Parathyroid adenoma (tissue), 2 donors: Measurements from ENCODE around the gene ADGRD2.

Experiments used
- H2AFZ ChIP-seq: fragments of 300-600 bp; sonication (generic); one replicate; pipeline ENCODE4 v1.7.0; 2017; ENCODE audit warnings: antibody characterized with exemption, mild to moderate bottlenecking
- H3K27ac ChIP-seq: fragments of 300-600 bp; sonication (generic); one replicate; pipeline ENCODE4 v1.7.0; 2017
- H3K27me3 ChIP-seq: fragments of 300-600 bp; sonication (generic); one replicate; pipeline ENCODE4 v1.7.0; 2017; ENCODE audit warnings: low read length; ENCODE audit not compliant: control insufficient read depth, insufficient read depth
- H3K36me3 ChIP-seq: fragments of 300-600 bp; sonication (generic); one replicate; pipeline ENCODE4 v1.7.0; 2017; ENCODE audit warnings: low read length; ENCODE audit not compliant: control insufficient read depth, insufficient read depth
- H3K4me1 ChIP-seq: fragments of 300-600 bp; sonication (generic); one replicate; pipeline ENCODE4 v1.7.0; 2017; ENCODE audit warnings: control low read depth
- H3K4me2 ChIP-seq: fragments of 300-600 bp; sonication (generic); one replicate; pipeline ENCODE4 v1.7.0; 2017; ENCODE audit warnings: low read length
- H3K4me3 ChIP-seq: fragments of 300-600 bp; sonication (generic); one replicate; pipeline ENCODE4 v1.7.0; 2017; ENCODE audit warnings: low read depth, low read length
- H3K79me2 ChIP-seq: fragments of 300-600 bp; sonication (generic); one replicate; pipeline ENCODE4 v1.7.0; 2017; ENCODE audit warnings: control low read depth
- H3K9ac ChIP-seq: fragments of 300-600 bp; sonication (generic); one replicate; pipeline ENCODE4 v1.7.0; 2017; ENCODE audit warnings: mild to moderate bottlenecking
- H3K9me3 ChIP-seq: fragments of 300-600 bp; sonication (generic); one replicate; pipeline ENCODE4 v1.7.0; 2017; ENCODE audit warnings: low read length; ENCODE audit not compliant: control insufficient read depth
- TF ChIP-seq, protein P1 (sequence below): fragments of 300-600 bp; sonication (generic); IDR thresholded peaks from one replicate; pipeline ENCODE4 v1.7.0; 2017; ENCODE audit warnings: antibody characterized with exemption, mild to moderate bottlenecking
- donor health status: primary hyperparathyroidism.

The ADGRD2 gene

GRCh38 chr9:124467410-124468060 is 17.3 kb downstream of the ADGRD2 start:
- Histone ChIP-seq H3K36me3 (no peaks in the 10 kb centered on the region), H3K27ac (no peak overlapping the region), H3K4me1 (peaks cover 7% of the 10 kb centered on the region), H3K9me3 (no peaks in the 10 kb centered on the region), H3K4me2 (no peak overlapping the region), H2AFZ (no peak overlapping the region), H3K4me3 (no peak overlapping the region), H3K27me3 (no peaks in the 10 kb centered on the region), H3K9ac (no peak overlapping the region), H3K79me2 (no peaks in the 10 kb centered on the region)
- TF ChIP-seq, protein P1, sequence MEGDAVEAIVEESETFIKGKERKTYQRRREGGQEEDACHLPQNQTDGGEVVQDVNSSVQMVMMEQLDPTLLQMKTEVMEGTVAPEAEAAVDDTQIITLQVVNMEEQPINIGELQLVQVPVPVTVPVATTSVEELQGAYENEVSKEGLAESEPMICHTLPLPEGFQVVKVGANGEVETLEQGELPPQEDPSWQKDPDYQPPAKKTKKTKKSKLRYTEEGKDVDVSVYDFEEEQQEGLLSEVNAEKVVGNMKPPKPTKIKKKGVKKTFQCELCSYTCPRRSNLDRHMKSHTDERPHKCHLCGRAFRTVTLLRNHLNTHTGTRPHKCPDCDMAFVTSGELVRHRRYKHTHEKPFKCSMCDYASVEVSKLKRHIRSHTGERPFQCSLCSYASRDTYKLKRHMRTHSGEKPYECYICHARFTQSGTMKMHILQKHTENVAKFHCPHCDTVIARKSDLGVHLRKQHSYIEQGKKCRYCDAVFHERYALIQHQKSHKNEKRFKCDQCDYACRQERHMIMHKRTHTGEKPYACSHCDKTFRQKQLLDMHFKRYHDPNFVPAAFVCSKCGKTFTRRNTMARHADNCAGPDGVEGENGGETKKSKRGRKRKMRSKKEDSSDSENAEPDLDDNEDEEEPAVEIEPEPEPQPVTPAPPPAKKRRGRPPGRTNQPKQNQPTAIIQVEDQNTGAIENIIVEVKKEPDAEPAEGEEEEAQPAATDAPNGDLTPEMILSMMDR: no peak

DNA sequence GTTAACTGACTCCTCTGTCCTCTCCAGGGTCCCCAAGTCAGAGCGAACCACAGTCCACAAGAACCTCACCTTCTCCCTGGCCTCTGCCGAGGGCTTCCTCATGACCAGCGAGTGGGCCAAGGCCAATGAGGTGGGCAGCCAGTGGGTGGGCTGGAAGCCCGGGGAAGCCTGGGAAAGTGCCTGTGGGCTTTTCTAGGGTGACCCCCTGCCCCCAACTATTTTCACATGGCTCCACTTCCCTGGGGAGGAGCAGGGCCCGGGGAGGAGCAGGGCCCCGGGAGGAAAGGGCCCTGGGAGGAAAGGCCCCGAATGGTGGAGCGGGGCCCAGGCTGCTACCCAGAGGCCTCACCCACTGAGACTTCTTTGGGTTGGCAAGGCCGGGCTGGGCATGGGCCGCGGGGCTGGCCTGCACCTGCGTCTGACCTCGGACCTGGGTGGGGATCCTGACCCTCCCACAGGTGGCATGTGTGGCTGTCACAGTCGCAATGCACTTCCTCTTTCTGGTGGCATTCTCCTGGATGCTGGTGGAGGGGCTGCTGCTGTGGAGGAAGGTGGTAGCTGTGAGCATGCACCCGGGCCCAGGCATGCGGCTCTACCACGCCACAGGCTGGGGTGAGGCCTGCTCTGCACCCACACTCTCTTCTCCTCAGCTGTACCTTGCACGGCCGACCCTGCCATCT is 17.9 kb downstream of the ADGRD2 start:
- Histone ChIP-seq H3K9ac (no peak overlapping the region), H3K27me3 (no peaks in the 10 kb centered on the region), H3K4me1 (peaks cover 7% of the 10 kb centered on the region), H3K36me3 (no peaks in the 10 kb centered on the region), H3K79me2 (no peaks in the 10 kb centered on the region), H3K4me2 (peak overlapping the region; percentile 13), H2AFZ (no peak overlapping the region), H3K4me3 (no peak overlapping the region), H3K9me3 (no peaks in the 10 kb centered on the region), H3K27ac (no peak overlapping the region)
- TF ChIP-seq, protein P1: no peak

DNA sequence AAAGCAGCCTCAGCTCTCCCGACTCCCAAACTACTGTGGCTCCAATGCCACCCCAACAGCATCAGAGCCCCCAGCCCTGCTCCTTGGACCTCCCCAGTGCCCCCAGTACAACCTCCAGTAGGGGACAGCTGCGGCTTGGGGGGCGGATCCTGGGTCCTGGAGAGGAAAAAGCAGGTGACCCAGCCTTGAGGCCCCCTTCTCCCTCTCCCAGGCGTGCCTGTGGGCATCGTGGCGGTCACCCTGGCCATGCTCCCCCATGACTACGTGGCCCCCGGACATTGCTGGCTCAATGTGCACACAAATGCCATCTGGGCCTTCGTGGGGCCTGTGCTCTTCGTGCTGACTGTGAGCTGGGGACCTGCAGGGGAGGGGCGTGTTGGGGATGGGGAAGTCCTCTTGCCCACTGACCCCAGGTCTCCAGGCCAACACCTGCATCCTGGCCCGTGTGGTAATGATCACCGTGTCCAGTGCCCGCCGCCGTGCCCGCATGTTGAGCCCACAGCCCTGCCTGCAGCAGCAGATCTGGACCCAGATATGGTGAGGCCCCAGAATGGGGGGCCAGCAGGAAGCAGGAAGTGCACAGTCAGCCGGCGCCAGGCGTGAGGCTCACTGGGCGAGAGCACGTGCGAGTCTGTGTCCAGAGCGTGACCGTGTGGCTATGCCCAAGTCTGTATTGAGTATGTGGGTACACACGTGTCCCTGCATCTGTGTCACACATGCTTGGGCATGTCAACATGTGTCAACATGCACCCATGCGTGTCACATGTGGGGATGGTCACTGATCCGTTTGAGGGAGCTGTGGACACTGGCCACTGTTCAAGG is 19.0 kb downstream of the ADGRD2 start:
- H3K27me3 ChIP-seq: no peaks in the 10 kb centered on the region
- H3K27ac ChIP-seq: peak overlapping the region; percentile 70
- TF ChIP-seq, protein P1: no peak
- no peak overlapping the region for H3K4me3 ChIP-seq
- no peak overlapping the region for H3K9ac ChIP-seq
- H3K4me1 ChIP-seq: peaks cover 7% of the 10 kb centered on the region
- H3K79me2 ChIP-seq: no peaks in the 10 kb centered on the region
- H3K4me2 ChIP-seq: no peak overlapping the region
- no peaks in the 10 kb centered on the region for H3K9me3 ChIP-seq
- H3K36me3 ChIP-seq: no peaks in the 10 kb centered on the region
- peak overlapping the region; percentile 53 for H2AFZ ChIP-seq

GRCh38 chr9:124470306-124470705 is 20.1 kb downstream of the ADGRD2 start:
- H3K27ac ChIP-seq: no peak overlapping the region
- no peaks in the 10 kb centered on the region for H3K36me3 ChIP-seq
- no peaks in the 10 kb centered on the region for H3K9me3 ChIP-seq
- peaks cover 7% of the 10 kb centered on the region for H3K4me1 ChIP-seq
- H2AFZ ChIP-seq: no peak overlapping the region
- no peaks in the 10 kb centered on the region for H3K79me2 ChIP-seq
- no peak overlapping the region for H3K4me2 ChIP-seq
- H3K4me3 ChIP-seq: no peak overlapping the region
- H3K9ac ChIP-seq: no peak overlapping the region
- no peaks in the 10 kb centered on the region for H3K27me3 ChIP-seq
- TF ChIP-seq, protein P1: no peak
